ENCODE measurements around the gene ATG16L1.

DNA sequence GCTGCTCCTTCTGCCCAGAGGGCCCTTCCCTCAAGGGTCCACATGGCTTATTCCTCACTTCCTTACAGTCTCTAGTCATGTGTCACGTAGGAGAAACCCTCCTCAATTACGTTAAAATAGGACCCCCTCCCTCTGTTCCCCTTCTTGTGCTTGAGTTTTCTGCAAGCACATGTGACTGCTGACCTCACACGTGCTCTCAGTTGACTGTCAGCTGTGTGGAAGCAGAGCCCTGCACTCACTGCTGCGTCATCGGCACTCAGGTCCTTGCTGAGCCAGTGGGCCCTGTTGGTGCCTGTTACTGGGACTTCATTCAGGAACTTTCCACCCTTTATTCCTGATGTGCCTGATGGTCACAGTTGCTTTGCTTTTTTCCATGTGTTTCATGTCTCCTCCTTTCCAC lies 11.1 kb downstream of the ATG16L1 start:
- TF ChIP-seq GATA3 (IDR thresholded peaks at IDR 0.05; ENCODE audit: low read depth, low read length) (no peak), GATA2 (IDR thresholded peaks at IDR 0.05; ENCODE audit: low read depth, low read length) (no peak)
